ENCODE data around the gene PPM1D. TPM values are rescaled to one million over a fixed set of nuclear protein-coding genes. Genes with fewer than 3 reads are reported as not detected.
A peak's percentile ranks its signal among the peaks of the same experiment; 100 is the strongest.

The PPM1D gene
- total and polyA plus RNA-seq, 2 of the 13 experiments (the other 11 are each of a cell fraction or from before 2014, with no cell fraction given) = 8.0 to 26.2 TPM

DNA sequence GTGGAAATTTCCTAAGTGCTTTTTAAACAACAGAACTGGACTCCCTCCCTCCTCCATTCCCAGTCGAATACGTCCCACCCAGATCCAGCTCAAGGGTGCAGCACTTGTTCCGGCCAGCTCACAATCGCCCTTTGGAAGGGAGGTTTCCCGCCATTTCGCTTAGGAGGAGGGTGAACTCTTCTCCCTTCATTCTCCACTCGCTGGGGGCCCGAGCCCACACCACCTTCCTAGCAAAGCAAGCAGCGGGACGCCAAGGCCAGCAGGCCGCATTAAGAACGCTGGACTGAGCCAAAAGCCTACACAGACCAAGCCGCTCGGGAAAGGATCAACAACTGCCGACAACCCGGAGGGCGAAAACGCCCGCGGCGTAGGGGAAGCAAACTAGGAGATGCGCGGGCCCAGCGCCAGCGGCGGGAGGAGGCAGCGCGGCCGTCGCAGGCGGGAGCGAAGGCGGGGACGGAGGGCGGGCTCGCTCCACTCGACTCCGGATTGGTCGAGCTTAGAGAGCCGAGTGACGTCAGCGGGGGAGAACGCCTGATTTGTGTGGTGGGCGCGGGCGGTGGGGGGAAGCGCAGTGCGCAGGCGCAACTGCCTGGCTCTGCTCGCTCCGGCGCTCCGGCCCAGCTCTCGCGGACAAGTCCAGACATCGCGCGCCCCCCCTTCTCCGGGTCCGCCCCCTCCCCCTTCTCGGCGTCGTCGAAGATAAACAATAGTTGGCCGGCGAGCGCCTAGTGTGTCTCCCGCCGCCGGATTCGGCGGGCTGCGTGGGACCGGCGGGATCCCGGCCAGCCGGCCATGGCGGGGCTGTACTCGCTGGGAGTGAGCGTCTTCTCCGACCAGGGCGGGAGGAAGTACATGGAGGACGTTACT is at the start of gene PPM1D (continued):
- TF ChIP-seq ATF4 (CRISPR knock-in tag; IDR thresholded peaks at IDR 0.05) = peak in 1 of 2 experiments; percentile 66; a peak in 2 of 4 replicates
- no peak for TF ChIP-seq ZNF737 (CRISPR knock-in tag; IDR thresholded peaks at IDR 0.05; ENCODE audit: borderline replicate concordance)
- TF ChIP-seq TRAFD1 (CRISPR knock-in tag; IDR thresholded peaks at IDR 0.05; ENCODE audit: borderline replicate concordance) = 0 out of 2 replicates have a peak, but pooled peaks have one; percentile 51
- TF ChIP-seq FOSL1 (CRISPR knock-in tag; IDR thresholded peaks at IDR 0.05; ENCODE audit: borderline replicate concordance) = peak; percentile 53; the same call in 1 of the 2 replicates
- TF ChIP-seq ZNF143 (CRISPR knock-in tag; IDR thresholded peaks at IDR 0.05) = peak; percentile 68
- TF ChIP-seq SUZ12 (IDR thresholded peaks at IDR 0.05; ENCODE audit: low read depth, low read length) = no peak
- TF ChIP-seq CBX1 (IDR thresholded peaks at IDR 0.05; ENCODE audit: low read depth) = peak; percentile 46
- TF ChIP-seq RELA (CRISPR knock-in tag; IDR thresholded peaks at IDR 0.05) = no peak; the same call in 1 of the 2 replicates
- TF ChIP-seq ZMYM3 (CRISPR knock-in tag; IDR thresholded peaks at IDR 0.05) = peak; percentile 68; the same call in 1 of the 2 replicates
- no peak; the same call in 1 of the 2 replicates for TF ChIP-seq AFF4 (CRISPR knock-in tag; IDR thresholded peaks at IDR 0.05)
- TF ChIP-seq HDAC2 (CRISPR knock-in tag; IDR thresholded peaks at IDR 0.05) = peak; percentile 83
- TF ChIP-seq KMT2B (CRISPR knock-in tag; IDR thresholded peaks at IDR 0.05) = peak; percentile 93
- TF ChIP-seq RARG (CRISPR knock-in tag; IDR thresholded peaks at IDR 0.05; ENCODE audit: low read depth) = peak; percentile 4; the same call in 1 of the 2 replicates
- no peak; the same call in 1 of the 2 replicates for TF ChIP-seq ZNF678 (CRISPR knock-in tag; IDR thresholded peaks at IDR 0.05)
- peak; percentile 57; the same call in 1 of the 2 replicates for TF ChIP-seq TBX2 (CRISPR knock-in tag; IDR thresholded peaks at IDR 0.05; ENCODE audit: borderline replicate concordance)
- TF ChIP-seq YEATS4 (CRISPR knock-in tag; IDR thresholded peaks at IDR 0.05; ENCODE audit: borderline replicate concordance) = peak; percentile 100
- peak; percentile 61 for TF ChIP-seq ZNF629 (CRISPR knock-in tag; conservative IDR thresholded peaks at IDR 0.05)
- TF ChIP-seq, protein P1, sequence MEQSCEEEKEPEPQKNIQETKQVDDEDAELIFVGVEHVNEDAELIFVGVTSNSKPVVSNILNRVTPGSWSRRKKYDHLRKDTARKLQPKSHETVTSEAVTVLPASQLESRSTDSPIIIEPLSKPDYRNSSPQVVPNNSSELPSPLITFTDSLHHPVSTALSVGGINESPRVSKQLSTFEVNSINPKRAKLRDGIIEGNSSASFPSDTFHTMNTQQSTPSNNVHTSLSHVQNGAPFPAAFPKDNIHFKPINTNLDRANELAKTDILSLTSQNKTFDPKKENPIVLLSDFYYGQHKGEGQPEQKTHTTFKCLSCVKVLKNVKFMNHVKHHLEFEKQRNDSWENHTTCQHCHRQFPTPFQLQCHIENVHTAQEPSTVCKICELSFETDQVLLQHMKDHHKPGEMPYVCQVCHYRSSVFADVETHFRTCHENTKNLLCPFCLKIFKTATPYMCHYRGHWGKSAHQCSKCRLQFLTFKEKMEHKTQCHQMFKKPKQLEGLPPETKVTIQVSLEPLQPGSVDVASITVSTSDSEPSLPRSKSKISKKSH (CRISPR knock-in tag; IDR thresholded peaks at IDR 0.05; ENCODE audit: borderline replicate concordance) = peak; percentile 75; the same call in 1 of the 2 replicates
- TF ChIP-seq, protein P2, sequence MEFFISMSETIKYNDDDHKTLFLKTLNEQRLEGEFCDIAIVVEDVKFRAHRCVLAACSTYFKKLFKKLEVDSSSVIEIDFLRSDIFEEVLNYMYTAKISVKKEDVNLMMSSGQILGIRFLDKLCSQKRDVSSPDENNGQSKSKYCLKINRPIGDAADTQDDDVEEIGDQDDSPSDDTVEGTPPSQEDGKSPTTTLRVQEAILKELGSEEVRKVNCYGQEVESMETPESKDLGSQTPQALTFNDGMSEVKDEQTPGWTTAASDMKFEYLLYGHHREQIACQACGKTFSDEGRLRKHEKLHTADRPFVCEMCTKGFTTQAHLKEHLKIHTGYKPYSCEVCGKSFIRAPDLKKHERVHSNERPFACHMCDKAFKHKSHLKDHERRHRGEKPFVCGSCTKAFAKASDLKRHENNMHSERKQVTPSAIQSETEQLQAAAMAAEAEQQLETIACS (CRISPR knock-in tag; IDR thresholded peaks at IDR 0.05) = peak; percentile 80

Measured in HepG2 (cell line).